Lower leg skin (tissue), 3 donors: ENCODE data around the gene MYRF.

ENCODE experiments used
- CTCF ChIP-seq, 3 donors: fragments of 450-650 bp; IDR thresholded peaks; one replicate each; pipeline ENCODE4 v1.5.1; 2016; ENCODE audit warnings: antibody characterized with exemption in 3 of 3, mild to moderate bottlenecking in 3 of 3, moderate library complexity in 2 of 3
- POLR2A ChIP-seq, 2 donors: fragments of 450-650 bp; IDR thresholded peaks; one replicate each; pipeline ENCODE4 v1.6.1; 2016 to 2017; ENCODE audit warnings: antibody characterized with exemption in 2 of 2, mild to moderate bottlenecking in 1 of 2, moderate library complexity in 1 of 2

GRCh38 chr11:61827571-61828378 is 75.3 kb downstream of the MYRF start, which contains the start of gene FADS2:
- no peak for TF ChIP-seq CTCF (IDR thresholded peaks at IDR 0.05)
- no peak for TF ChIP-seq POLR2A (IDR thresholded peaks at IDR 0.05)
